DMS53 (cell line): ENCODE results near the gene HOMER2.
"Not testable (repeated sequence)": the region's sequence is repeated elsewhere in the genome, so short reads cannot be mapped to it uniquely, and the experiment has no call there.

Experiments used
- DNase-seq: peaks from one replicate; lab custom pipeline; 2025; lab: John Stamatoyannopoulos, UW

Gene HOMER2

GRCh38 chr15:82832601-82833361 lies 119.7 kb downstream of the HOMER2 start:
- DNase-seq: peak; percentile 26

DNA sequence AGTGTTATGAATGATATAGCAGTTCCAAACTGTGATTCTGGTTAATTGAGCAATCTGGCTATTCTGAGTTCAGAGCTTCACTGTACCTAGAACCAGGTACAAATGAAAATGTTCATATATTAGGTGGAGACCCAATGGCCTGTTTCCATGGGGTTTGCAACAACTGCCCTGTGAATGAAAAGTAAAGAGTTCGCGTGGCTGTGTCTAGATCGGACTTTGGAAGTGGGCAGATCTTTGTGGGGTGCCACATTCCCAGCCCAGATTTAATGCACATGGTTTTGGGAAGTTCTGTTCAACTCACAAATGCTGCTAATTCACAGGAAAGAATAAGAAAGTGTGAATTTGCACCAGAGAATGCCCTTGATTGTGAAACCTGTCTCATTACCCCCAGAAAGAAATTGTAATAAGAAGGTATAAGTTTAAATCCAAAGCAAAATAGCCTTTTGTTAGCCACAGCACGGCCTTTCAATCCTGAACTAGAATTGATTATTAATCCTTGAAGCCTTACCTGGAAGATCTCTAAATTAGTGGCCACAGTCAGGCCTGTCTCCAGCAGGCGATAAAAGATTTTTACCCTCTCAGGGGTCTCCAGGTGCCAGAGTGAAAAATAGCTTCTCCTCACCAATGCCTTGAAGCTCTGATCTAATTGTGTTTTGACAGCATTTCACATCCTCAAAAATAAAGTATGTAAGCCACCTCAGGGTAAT lies 120.5 kb downstream of the HOMER2 start:
- DNase-seq: no peak

DNA sequence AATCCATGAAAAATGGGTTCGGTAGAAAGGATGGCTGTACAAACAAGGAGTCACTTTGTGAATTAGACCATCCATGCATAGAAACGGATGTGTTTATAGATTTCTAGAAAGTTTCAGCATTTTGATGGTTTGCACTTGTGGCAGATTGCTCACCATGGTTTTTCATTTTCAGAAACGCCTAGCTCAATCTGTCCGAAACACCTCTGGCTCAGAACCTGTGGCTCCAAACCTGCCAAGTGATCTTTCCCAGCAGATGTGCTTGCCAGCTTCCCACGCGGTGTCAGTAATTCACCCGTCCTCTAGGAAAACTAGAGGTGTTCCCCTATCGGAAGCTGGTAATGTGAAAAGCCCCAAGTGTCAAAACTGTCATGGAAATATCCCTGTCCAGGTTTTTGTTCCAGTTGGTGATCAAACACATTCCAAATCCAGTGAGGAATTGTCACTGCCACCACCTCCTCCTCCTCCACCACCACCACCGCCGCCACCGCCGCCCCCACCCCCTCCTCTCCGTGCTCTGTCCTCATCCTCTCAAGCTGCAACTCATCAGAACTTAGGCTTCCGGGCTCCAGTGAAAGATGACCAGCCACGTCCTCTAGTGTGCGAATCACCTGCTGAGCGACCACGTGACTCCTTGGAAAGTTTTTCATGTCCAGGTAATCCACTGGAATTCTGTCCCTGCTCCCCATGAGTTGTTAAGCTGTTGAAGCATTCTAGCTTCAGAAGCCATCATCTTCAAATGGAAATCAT lies 121.9 kb downstream of the HOMER2 start:
- no peak for DNase-seq

- DNase-seq: no peak
These were observed 123.3 kb downstream of the HOMER2 start for GRCh38 chr15:82829234-82829633.

GRCh38 chr15:82828075-82828474 lies 124.4 kb downstream of the HOMER2 start:
- no peak for DNase-seq

DNA sequence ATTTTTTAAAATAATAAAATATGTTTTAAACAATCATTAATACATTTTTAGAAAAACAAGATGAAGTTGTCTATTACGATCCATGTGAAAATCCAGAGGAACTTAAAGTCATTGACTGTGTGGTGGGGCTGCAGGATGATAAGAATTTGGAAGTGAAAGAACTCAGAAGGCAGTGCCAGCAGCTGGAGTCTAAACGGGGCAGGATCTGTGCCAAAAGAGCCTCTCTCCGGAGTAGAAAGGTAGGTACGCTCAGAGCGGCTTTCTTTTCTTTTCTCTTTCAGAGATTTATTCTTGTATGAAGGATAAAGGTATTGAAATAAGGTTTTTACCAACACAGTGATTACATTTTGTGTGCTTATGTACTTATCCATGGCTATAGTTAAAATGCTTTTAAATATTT lies 129.5 kb downstream of the HOMER2 start:
- no peak for DNase-seq

DNA sequence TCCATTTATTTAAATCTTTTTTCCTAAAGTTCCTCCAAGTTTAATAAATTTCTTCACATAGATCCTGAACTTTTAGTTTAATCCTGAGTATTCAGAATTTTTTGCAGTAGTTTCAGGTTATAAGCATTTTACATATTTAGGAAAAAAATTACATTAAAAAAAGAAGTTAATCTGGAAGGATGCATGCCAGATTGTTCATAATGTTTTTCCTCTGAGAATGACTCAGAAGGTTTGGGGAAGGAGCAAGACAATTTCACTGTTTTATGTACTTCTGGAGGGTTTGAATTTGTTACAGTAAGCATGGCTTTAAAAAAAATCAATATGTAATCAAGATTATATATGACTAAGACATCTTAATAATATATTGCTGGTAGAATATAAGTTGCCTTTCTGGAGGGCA lies 130.7 kb downstream of the HOMER2 start:
- DNase-seq: not testable (repeated sequence)

- DNase-seq: not testable (repeated sequence)
These were observed 131.1 kb downstream of the HOMER2 start for GRCh38 chr15:82821396-82821795.

DNA sequence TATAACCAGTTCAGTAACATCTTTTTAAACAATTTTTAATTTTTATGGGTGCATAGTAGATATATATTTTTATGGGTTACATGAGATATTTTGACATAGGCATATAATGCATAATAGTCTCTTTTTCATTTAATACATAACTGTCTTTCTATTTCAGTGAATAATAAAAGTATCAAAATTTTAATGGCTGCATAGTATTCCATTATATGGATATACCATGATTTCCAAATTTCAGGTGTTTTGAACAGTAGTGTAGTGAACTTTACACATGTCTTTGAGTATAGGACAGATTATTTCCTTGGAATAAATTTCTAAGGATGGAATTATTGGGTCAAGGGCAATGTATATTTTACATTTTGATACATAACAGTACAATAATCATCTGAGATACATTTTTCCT lies 132.4 kb downstream of the HOMER2 start:
- DNase-seq: no peak

- DNase-seq: no peak
These were observed 139.5 kb downstream of the HOMER2 start for GRCh38 chr15:82812994-82813393.

DNA sequence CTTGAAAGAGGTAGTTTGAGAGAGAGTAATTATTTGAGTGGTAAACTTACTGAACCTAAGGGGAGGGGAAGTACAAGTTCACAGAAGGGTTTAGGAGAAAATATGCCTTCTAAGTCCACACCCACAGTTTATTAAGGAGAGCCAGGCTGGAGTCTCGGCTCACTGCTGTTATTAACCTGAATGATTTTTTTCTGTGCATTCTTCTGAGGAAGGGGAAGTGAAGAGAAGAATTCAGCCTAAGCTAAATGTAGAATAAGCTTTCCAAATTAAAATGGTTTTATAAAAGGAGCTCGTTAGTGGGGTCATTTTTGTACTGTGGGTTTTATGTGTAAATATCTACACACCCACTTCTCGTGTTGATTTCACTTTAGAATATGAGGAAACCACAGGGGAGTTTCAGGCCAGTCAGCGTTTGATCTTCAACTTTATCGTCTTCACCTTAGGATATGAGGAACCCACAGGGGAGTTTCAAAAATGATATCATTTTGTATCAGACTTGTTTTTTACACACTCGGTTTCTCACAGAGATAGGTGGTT lies 141.6 kb downstream of the HOMER2 start:
- DNase-seq: no peak

DNA sequence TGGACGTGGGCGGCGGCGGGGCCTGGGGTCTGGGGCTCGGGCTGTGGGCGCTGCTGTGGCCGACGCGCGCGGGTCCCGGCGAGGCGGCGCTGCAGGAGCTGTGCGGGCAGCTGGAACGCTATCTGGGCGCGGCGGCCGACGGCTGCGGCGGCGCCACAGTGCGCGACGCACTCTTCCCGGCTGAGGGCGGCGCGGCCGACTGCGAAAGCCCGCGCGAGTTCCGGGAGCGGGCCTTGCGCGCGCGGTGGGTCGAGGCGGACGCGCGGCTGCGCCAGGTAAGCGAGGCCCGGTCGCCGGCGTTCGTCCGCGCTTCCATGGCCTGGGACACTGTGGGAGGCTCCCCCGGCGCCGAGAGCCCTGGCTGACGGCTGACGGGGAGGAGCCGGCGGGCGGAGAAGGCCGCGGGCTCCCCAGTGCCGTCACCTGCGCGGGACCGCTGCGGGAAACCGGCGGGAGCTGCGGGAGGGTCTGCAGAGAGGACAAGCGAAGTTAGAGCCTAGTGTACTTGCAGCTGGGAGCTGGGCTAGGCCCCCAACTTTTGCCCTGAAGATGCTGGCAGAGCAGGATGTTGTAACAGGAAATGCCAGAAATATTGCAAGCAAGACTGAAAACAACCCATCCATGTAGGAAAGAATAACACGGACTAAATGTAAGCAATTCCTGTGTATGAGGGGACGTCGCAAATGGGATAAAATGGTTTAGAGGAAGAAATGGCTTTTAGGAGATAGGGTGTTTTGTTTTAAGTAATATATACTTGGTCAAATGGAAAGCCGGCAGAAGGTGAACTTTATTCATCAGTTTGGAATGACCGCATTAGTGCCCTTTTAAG lies 142.2 kb downstream of the HOMER2 start:
- DNase-seq: peak; percentile 72

GRCh38 chr15:82809308-82810060 lies 143.0 kb downstream of the HOMER2 start, which contains the start of gene WHAMM:
WHAMM (plus strand) TSS chr15:82809628; CDS start chr15:82809727, 99 bp downstream.
- DNase-seq: peak; percentile 98

DNA sequence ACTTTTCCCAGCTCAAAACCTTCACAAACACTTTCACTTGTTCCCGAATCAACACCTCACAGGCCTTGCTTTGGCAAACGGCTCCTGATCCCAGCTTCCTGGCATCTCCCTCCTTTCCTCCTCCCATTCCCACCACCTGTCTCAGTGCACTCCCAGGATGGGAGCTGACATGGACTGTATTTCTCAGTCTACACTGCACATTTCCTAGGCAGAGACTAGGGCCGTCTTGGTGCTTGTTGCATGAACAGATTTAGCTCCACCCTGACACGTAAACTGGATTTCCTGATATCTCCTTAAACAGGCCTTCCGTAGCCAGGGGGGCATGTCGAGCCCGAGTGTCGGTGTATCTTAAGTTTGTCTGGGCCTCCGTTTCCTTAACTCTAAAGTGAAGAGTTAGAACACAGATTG lies 143.9 kb downstream of the HOMER2 start:
- peak; percentile 53 for DNase-seq

DNA sequence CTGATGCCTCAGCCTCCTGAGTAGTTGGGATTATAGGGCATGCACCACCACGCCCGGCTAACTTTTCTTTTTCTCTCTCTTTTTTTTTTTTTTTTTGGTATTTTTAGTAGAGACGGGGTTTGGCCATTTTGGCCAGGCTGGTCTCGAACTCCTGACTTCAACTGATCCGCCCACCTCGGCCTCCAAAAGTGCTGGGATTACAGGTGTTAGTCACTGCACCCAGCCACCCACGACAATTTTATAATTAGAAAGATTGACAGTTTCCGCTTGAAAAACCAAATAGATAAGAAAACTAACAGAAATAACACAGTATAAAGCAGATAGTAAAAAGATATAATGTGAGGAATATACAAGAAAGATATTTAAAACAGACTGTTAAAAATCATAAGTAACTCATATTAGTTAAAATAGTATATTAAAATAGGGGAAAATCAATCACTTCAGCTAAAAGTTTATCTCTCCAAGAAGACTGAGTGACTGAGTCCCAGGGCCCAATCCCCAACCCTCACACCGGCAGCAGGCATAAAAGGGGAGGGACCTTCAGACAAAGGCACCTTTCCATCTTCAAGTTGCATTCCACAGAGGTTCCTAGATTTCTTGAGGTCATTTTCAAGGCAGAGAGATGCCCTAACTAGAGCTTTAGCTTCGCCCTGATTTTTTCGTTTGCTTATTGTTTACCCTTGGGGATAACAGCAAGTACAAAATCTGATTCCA lies 144.4 kb downstream of the HOMER2 start:
- DNase-seq: no peak

DNA sequence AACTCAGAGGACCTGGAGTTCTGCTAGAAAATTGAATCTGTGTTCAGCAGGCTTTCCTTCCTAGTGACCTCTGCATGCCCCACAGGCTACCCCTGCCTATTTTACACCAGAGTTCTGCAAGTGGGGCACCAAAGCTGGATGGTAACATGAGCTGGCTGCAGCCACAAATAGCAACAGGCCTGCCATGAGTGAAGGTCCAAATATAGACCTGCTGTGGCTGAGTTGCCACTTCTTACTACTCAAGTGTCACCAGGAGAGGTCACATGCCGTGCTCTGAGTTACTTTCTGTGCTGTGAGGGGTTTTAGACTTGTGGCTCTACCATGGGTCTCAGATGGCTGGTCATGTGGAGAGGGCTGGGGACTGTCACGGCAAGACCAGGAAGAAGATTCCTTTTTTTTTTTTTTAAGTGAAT lies 146.5 kb downstream of the HOMER2 start, which contains the start of gene FSD2:
FSD2 (minus strand) TSS at position 76 of the 413 bp plus-strand sequence. CDS start 18,679 bp downstream, outside the sequence.
- DNase-seq: peak; percentile 67

GRCh38 chr15:82804575-82804949 lies 148.0 kb downstream of the HOMER2 start:
- DNase-seq: no peak

DNA sequence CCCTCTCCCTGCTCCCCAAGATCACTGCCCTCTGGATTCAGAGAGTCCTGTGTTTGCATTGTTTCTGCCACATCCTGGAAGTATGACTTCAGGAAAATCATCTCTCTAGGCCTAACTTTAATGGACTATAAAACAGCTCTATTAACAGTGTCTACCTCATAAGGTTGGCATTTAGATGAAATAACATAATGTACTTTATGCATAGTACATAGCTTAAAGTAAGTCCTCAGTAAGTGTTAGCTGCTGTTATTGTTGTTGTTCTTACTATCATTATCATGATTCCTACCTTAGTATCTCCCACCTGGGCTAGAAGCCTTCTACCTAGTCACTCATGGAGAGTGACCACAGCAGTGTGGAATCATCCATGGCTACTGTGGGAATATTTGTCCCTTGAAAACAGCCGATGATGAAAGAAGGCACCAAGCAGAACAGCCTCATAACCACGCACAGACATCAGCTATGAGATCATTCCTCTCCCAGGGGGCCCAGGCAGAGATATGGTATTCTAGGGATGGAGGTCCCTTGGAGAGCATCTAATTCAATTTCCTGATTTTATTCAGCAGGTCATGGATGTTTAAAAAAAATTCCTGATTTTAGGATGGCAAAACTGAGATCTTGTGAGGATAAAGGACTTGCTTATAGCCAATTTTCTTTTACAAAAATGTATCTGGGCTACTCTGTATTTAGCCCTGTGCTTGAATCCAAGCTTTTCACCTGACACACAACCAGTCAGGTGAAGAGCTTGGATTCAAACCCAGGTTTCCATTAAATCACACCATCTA lies 148.5 kb downstream of the HOMER2 start:
- DNase-seq: no peak

DNA sequence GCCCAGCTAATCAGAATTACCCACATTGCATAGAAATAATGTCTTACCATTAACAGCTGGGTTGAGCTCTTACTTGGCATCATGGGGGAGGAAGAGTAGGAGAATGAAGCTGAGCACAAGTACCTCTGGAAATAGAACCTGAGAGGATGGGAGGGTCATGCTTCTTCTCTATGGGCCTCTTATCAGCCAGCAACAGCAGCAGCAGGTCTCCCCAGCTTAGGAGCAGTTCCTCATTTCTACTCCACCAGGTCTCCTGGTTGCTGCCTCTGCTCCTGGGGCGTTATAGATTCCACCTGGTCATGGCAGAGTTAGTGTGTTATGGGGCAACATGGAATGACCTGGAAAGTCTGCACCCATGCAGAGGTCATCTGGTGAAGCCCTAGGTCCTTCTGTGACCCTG lies 150.0 kb downstream of the HOMER2 start:
- no peak for DNase-seq
